ENCODE data around the gene ZP1.

ZP1 gene

GRCh38 chr11:60859616-60860250 is 7.6 kb upstream of the ZP1 start:
- no peak for DNase-seq (ENCODE audit: low read depth, low spot score)

GRCh38 chr11:60860943-60861342 is 6.4 kb upstream of the ZP1 start:
- DNase-seq (ENCODE audit: low read depth, low spot score) = no peak

GRCh38 chr11:60862171-60862570 is 5.2 kb upstream of the ZP1 start:
- no peak for DNase-seq (ENCODE audit: low read depth, low spot score)

GRCh38 chr11:60863550-60864521 is 3.5 kb upstream of the ZP1 start:
- DNase-seq (ENCODE audit: low read depth, low spot score) = no peak

- no peak for DNase-seq (ENCODE audit: low read depth, low spot score)
Measured at GRCh38 chr11:60864856-60865513, 2.4 kb upstream of the ZP1 start.

- DNase-seq (ENCODE audit: low read depth, low spot score) = no peak
Measured at GRCh38 chr11:60867871-60868681, 734 bp downstream of the ZP1 start.

- DNase-seq (ENCODE audit: low read depth, low spot score) = no peak
Measured at GRCh38 chr11:60868682-60869450, 1.5 kb downstream of the ZP1 start.

- no peak for DNase-seq (ENCODE audit: low read depth, low spot score)
Measured at GRCh38 chr11:60869451-60869825, 2.1 kb downstream of the ZP1 start.

GRCh38 chr11:60870276-60870675 is 2.9 kb downstream of the ZP1 start:
- no peak for DNase-seq (ENCODE audit: low read depth, low spot score)

GRCh38 chr11:60870733-60871377 is 3.5 kb downstream of the ZP1 start:
- DNase-seq (ENCODE audit: low read depth, low spot score) = no peak

- no peak for DNase-seq (ENCODE audit: low read depth, low spot score)
Measured at GRCh38 chr11:60871378-60872061, 4.2 kb downstream of the ZP1 start.

GRCh38 chr11:60872124-60872960 is 5.0 kb downstream of the ZP1 start:
- no peak for DNase-seq (ENCODE audit: low read depth, low spot score)

GRCh38 chr11:60872961-60873524 is 5.7 kb downstream of the ZP1 start:
- DNase-seq (ENCODE audit: low read depth, low spot score) = no peak

- DNase-seq (ENCODE audit: low read depth, low spot score) = no peak
Measured at GRCh38 chr11:60873533-60873932, 6.2 kb downstream of the ZP1 start.

- no peak for DNase-seq (ENCODE audit: low read depth, low spot score)
Measured at GRCh38 chr11:60874421-60875365, 7.4 kb downstream of the ZP1 start.

- DNase-seq (ENCODE audit: low read depth, low spot score) = no peak
Measured at GRCh38 chr11:60875366-60876167, 8.2 kb downstream of the ZP1 start.

- DNase-seq (ENCODE audit: low read depth, low spot score) = no peak
Measured at GRCh38 chr11:60876168-60876485, 8.8 kb downstream of the ZP1 start.
